Measurements from ENCODE around the gene C1orf50. TPM values are rescaled to one million over a fixed set of nuclear protein-coding genes. Genes with fewer than 3 reads are reported as not detected.

Gene C1orf50
- total RNA-seq, 4 donors from 2014 or later = 3.0 to 5.0 (median 3.6) TPM

DNA sequence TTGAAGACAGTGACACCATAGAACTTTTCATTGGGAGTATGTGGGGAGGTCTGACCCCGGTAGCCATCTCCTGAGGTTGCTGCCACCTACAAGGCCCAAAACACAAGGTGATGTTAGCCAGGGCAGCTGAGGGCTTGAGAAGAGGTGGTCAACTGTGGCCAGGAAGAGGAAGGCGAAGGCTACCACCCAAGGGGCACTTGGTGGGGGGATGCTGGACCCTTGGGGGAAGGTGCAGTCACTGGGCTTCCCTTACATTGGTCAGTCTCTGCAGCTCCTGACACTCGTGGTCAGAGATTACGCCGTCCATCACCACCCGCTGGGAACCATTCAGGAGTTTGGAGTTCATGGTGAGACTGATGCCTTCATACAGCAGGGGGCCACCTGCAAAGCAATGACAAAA, 14.8 kb upstream of the C1orf50 start:
- no peaks in the 10 kb centered on the region for H3K27me3 ChIP-seq
- H3K27ac ChIP-seq (replicated peaks in 1 of 4) = no peak overlapping the region
- WGBS = 90% methylated on average over 6 of the region's 6 CpGs
- H3K36me3 ChIP-seq = peaks cover 57 to 94% (median 89%) of the 10 kb centered on the region in 4 donors
- no peak for TF ChIP-seq EP300 (IDR thresholded peaks at IDR 0.05)
- no peak for TF ChIP-seq POLR2AphosphoS5 (IDR thresholded peaks at IDR 0.05)
- TF ChIP-seq, protein P1, sequence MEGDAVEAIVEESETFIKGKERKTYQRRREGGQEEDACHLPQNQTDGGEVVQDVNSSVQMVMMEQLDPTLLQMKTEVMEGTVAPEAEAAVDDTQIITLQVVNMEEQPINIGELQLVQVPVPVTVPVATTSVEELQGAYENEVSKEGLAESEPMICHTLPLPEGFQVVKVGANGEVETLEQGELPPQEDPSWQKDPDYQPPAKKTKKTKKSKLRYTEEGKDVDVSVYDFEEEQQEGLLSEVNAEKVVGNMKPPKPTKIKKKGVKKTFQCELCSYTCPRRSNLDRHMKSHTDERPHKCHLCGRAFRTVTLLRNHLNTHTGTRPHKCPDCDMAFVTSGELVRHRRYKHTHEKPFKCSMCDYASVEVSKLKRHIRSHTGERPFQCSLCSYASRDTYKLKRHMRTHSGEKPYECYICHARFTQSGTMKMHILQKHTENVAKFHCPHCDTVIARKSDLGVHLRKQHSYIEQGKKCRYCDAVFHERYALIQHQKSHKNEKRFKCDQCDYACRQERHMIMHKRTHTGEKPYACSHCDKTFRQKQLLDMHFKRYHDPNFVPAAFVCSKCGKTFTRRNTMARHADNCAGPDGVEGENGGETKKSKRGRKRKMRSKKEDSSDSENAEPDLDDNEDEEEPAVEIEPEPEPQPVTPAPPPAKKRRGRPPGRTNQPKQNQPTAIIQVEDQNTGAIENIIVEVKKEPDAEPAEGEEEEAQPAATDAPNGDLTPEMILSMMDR (IDR thresholded peaks at IDR 0.05) = no peak
- no peak for TF ChIP-seq POLR2A (IDR thresholded peaks at IDR 0.05; ENCODE audit: low read depth)
- no peak overlapping the region for H3K4me3 ChIP-seq
- H3K4me1 ChIP-seq = peaks cover 0 to 4% (median 2%) of the 10 kb centered on the region in 4 donors
- H3K9me3 ChIP-seq = no peaks in the 10 kb centered on the region
- intact Hi-C loops (cut with DNase I) = no loop called here
- no peak for DNase-seq (ENCODE audit: extremely low spot score)

DNA sequence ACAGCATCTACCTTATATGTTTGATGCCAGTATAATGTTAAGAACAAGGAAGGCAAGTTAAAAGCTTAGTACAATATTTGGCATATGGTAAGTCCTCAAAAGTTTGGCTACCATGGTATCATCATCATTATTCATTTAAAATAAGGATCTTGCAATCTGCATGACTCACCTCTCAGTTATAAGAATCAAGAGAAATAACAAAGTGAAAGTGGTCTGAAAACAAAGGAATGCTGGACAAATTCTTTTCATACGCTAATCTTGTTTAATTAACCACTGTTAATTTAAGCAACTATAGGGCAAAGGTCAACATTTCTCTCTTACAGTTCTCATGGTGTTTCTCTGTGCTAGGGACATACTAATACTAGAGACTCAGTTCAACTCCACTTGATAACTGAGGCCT, 14.0 kb upstream of the C1orf50 start:
- WGBS = 80% methylated on average over 1 of the region's 1 CpG
- intact Hi-C loops (cut with DNase I) = no loop called here
- H3K27me3 ChIP-seq = no peaks in the 10 kb centered on the region
- TF ChIP-seq, protein P1 (IDR thresholded peaks at IDR 0.05) = no peak
- TF ChIP-seq POLR2AphosphoS5 (IDR thresholded peaks at IDR 0.05) = no peak
- no peak for TF ChIP-seq POLR2A (IDR thresholded peaks at IDR 0.05; ENCODE audit: low read depth)
- TF ChIP-seq EP300 (IDR thresholded peaks at IDR 0.05) = no peak
- H3K27ac ChIP-seq (replicated peaks in 1 of 4) = no peak overlapping the region
- H3K4me3 ChIP-seq = no peak overlapping the region
- no peaks in the 10 kb centered on the region for H3K9me3 ChIP-seq
- peaks cover 64 to 94% (median 89%) of the 10 kb centered on the region in 4 donors for H3K36me3 ChIP-seq
- DNase-seq (ENCODE audit: extremely low spot score) = no peak
- peaks cover 0 to 9% (median 2%) of the 10 kb centered on the region in 4 donors for H3K4me1 ChIP-seq

DNA sequence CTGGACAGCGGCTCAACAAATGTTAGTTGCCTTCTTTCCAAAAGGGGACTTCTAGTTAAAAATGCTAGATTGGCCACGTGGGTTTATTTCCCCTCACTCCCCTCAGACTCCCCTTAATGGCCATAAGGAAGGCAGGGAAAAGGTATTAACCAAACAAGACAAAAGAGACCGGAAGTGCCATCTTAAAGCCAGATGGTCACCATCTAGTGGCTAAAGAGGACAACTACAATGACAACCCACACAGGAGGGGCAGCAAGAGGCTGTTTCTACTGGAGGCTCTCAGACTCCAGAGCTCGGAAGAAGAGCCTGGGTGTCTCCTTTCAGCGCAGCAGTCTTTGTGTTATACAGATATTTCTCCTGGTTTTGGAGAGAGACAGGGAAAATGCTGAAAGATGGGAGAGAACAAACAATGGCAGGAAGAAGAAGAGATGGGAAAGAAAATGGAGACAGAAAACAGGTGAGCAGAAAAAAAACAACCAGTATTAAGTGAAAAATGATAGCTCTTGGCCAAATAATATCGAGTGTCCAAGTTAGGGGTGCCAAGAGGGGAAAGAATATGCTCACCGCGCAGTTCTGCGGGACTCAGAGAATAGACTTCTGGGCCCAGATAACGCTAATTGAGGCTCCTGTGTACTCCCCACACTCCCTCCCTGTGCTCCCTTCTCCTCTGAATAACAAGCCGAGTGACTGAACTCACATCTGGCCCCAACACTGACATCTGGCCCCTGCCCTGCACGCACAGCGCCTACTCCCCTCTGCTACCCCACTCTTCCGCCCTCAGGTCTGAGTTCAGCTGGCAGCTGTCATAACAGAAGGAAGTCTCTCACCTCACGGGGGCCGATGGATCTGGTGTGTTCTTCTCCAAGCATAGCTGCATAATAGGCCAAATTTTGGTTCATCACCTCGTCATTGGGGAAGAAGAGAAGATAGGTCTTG, 9.8 kb upstream of the C1orf50 start:
- Histone ChIP-seq H3K36me3 (peaks cover 59 to 98% (median 89%) of the 10 kb centered on the region in 4 donors), H3K4me3 (no peak overlapping the region), H3K27me3 (no peaks in the 10 kb centered on the region), H3K4me1 (peaks cover 0 to 12% (median 4%) of the 10 kb centered on the region in 4 donors), H3K27ac (replicated peaks in 1 of 4) (no peak overlapping the region), H3K9me3 (no peaks in the 10 kb centered on the region)
- 66% methylated on average over 17 of the region's 17 CpGs for WGBS
- intact Hi-C loops (cut with DNase I) = loop anchor here (2.0 to 5.0 kb wide), 2 partner anchors 74 to 175 kb away; partner anchors contain the start of gene YBX1
- TF ChIP-seq EP300 (IDR thresholded peaks at IDR 0.05) (no peak), POLR2AphosphoS5 (IDR thresholded peaks at IDR 0.05) (no peak)
- TF ChIP-seq, protein P1 (IDR thresholded peaks at IDR 0.05) = peak; percentile 42 to 72 (median 54)
- DNase-seq (ENCODE audit: extremely low spot score) = no peak

DNA sequence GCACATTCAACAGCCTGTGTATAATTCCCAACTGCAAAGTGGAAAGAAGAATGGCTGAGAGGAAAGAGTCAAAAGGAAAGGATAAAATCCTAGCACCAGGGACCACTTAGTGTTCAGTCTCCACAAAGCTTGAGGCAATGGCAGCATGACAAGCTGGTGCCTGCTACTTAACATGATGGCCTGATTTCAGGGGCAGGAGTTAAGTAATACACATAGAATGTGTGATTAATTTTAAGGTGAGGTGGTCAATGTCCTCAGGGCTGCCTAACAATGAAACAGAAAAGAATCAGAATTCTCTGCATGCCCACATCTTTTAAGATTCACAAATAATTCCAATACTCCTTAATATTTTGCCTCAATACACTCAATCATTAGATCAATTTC, 9.2 kb upstream of the C1orf50 start:
- TF ChIP-seq, protein P1 (IDR thresholded peaks at IDR 0.05) = no peak
- peaks cover 59 to 91% (median 84%) of the 10 kb centered on the region in 4 donors for H3K36me3 ChIP-seq
- intact Hi-C loops (cut with DNase I) = loop anchor here (2.0 to 5.0 kb wide), 2 partner anchors 75 to 176 kb away; partner anchors contain the start of gene YBX1

More for the DNA sequence above, 9.2 kb upstream of the C1orf50 start:
- Histone ChIP-seq H3K9me3 (no peaks in the 10 kb centered on the region), H3K27me3 (no peaks in the 10 kb centered on the region), H3K27ac (replicated peaks in 1 of 4) (no peak overlapping the region), H3K4me3 (no peak overlapping the region), H3K4me1 (peaks cover 0 to 17% (median 6%) of the 10 kb centered on the region in 4 donors)
- no peak for DNase-seq (ENCODE audit: extremely low spot score)
